Nucleus accumbens (tissue), 56 donors: ENCODE measurements around the gene PDE1C.
A peak's percentile ranks its signal among the peaks of the same experiment; 100 is the strongest.
"Not testable (repeated sequence)": the region's sequence is repeated elsewhere in the genome, so short reads cannot be mapped to it uniquely, and the experiment has no call there.

Experiments
- DNase-seq, 56 donors: peaks; one replicate each; lab custom pipeline; 2025; lab: John Stamatoyannopoulos, UW

The PDE1C gene

DNA sequence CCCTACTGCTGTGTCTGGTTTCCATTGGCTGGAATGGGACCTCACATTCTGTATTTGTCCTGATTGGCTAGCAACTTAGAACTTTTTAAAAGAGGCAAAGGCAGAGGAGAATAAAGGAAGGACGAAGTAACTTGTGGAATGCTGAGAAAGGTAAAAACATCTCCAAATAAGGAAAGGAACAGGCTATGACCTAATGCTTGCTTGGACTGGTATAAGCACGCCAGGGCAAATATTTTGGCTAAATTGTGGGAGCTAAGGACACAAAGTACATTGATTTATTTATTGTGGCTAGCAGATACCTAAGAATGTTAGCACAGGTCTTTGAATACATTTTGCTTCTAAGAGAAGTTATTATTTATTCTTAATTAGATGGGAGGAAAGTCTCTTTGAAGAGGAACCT is 56.7 kb downstream of the PDE1C start:
- not testable (repeated sequence) for DNase-seq

DNA sequence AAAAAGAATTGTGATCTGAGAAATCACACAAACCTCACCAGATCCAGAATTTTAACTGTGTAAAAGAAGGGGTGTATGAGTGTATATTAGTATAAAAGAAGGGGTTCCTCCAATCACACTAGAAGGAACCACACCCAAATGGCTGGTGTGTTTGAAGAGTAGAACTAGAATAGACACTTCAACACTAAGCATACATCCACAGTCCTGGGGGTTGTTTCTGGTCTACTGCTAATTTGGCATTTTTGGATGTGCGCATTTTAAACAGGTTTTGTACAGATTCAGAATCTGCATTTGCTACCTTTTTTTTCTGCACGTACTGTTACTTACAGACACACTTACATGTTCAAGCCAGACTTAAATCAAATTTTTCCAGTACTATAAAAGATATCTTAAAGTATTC is 64.6 kb downstream of the PDE1C start:
- no peak for DNase-seq

DNA sequence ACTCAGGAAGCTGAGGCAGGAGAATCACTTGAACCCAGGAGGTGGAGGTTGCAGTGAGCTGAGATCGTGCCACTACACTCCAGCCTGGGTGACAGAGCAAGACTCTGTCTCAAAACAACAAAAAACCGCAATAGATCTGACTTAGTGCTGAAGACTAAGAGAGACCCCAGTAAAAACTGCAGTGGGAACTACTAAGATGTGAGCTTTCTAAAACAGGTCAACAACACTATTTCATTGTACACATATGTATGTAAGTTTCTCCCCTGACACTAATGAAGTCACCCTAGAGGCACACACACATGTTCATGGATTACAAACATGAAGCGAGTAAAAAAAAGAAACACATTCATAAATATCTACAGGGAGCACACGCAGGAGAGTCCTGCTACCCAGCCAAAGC is 68.3 kb downstream of the PDE1C start:
- DNase-seq: no peak

DNA sequence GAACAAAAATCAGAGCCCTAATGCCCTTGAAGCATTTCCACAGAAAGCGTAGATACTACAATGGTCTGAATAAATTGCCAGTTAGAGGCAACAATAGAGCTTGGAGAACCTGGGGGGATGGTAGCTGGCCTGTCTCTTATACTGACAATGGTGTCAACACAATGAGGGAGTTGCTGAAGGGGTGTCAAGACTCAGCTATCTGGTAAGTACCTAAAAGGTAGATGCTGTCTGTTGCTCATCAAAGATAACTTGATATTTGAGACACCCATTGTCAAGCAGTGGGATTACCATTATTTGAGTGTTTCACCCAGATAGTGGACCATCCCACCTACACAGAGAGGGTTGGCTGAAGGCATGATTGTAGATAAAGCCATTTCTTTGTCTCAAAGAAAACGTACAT is 72.8 kb downstream of the PDE1C start:
- DNase-seq: no peak

- no peak for DNase-seq
Measured at GRCh38 chr7:31995134-31995533, 75.1 kb downstream of the PDE1C start.

DNA sequence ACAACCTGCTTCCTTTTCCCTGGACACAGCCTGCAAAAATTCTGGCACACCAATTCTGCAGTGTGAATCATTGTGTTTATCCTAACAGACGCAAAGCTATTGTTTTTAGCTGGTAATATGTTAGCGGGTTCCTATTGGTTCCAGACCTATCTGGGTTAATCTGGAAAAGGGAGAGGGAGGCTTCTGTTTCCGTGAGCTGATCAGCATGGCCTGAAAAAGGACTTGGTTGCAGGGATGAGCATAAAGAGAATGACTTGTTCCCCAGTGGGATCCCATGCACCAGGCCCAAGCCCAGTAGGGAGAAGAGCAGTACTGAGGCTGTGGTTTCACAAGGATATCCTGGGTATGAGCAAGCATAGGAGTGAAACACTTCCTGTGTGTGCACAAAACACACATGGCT is 78.4 kb downstream of the PDE1C start:
- no peak for DNase-seq

GRCh38 chr7:31991406-31991805 is 78.8 kb downstream of the PDE1C start:
- DNase-seq: no peak

DNA sequence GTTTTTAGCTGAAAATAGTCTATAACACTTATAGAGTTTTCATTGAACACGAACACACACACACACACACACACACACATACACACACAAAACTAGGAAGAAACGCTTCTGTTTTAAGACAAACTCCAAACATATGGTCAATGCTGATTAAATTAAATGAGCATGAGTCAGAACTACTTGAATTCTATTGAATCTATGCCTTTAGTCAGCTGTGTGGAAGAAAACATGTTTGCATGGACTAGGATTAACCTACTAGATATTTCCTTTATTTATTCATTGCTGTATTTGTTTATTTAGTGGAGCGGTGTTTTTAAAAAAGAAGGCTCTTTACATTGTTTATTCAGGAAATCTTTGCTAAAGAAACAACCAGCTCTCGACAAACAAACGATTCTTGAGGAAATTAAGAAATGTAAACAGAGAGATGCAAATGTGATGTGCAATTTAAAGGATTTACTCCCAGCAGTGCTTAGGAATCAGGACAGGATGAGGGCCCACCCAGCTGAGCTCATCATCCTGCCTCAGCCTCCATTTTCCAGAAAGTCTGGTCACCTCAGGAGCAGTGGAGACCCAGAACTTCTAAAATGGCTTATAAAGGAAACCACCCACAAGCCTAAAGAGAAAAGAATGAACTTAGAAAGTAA is 83.2 kb downstream of the PDE1C start:
- no peak for DNase-seq

- DNase-seq: peak in 3 of 56 donors; percentile 2 to 25 (median 24)
Measured at GRCh38 chr7:31982962-31983361, 87.2 kb downstream of the PDE1C start.

- DNase-seq: no peak
Measured at GRCh38 chr7:31981874-31982390, 88.3 kb downstream of the PDE1C start.

DNA sequence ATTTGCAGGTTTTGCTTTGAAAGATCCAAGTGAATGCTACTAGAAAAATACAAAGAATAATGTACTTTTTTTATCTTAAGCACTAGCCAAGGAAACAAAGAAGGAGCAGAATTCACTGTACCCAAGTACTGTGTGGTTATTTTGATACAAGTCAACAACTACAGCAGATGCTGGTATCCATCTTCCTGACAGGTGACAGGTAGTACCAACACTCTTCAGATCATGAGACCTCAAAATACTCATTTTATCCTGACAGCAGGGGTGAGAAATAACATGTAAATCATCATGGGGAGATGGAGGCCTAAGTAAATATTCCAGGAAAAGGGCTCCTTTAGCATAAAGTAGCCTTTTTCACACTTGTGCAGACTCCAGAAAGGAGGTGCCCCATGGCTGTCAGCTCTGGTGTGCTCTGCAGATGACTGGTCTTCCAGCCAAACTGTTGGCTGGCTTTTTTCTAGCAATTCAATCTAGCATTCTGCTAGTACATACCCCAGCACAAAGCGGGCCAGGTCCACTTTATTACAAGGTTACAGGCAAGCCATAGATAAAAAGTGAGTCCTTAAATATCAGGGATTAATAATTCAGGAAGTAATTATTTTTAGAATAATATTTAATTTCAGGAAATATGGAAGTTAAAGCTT is 90.4 kb downstream of the PDE1C start:
- DNase-seq: no peak

GRCh38 chr7:31975546-31975945 is 94.7 kb downstream of the PDE1C start:
- DNase-seq: no peak

DNA sequence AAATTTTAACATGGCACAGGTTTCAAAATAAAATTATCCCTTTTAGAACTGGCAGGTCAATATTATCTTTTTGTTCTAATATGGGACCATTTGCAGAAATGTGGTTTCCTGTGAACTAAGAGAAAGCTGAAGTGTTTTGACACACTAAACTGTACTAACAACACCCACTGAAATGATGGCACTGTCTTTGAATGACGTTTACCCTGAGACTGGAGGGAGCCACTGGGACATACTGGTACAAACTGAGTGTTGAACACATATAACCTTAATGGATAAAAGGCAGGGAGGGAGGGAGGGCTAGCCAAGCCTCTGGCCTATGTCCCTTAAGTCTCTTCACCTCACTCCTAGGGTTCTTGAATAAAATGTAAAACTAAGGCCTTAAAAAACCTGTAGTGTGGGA is 95.9 kb downstream of the PDE1C start:
- no peak for DNase-seq

DNA sequence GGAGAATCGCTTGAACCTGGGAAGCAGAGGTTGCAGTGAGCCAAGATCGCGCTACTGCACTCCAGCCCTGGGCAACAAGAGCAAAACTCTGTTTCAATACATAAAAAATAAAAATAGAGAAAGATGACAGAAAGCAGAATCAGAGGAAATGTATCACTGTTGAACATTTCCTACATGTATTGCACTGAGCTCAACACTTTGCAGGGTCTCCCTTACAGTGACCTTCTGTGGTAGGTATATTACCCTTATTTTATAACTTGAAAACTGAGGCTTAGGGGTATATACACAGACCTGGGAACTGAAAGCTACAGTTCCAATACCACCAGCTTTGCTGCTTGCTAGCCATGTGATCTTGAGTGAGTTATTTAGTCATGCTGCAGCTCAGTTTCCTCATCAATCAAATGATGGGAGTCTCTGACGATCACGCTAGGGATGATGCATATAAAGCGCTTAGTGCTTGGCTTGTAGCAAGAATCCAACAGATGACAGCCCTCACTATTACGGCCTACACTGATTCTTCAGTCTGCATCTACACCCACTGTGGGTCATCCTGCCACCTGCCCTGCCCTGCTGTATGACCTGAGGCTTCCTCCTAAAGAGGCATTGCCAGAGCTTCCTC is 99.0 kb downstream of the PDE1C start:
- no peak for DNase-seq

DNA sequence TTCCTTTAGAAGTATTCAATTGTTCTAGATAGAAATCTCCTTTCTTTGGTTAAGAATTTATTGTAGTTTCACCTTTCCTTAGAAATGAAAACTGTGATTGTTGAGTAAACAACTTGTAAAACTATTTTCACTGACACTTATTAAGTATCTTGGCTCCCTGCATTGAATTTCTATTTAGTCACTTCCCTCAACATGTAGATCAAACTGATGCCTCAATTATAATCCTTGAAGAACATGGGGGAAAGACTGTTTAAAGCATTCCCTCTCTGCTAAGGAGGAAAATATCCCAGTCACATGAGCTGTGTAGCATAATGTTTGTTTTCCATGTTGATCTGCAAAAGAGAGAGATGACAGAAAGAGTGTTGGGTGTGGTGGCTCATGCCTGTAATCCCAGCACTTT is 99.7 kb downstream of the PDE1C start:
- no peak for DNase-seq

DNA sequence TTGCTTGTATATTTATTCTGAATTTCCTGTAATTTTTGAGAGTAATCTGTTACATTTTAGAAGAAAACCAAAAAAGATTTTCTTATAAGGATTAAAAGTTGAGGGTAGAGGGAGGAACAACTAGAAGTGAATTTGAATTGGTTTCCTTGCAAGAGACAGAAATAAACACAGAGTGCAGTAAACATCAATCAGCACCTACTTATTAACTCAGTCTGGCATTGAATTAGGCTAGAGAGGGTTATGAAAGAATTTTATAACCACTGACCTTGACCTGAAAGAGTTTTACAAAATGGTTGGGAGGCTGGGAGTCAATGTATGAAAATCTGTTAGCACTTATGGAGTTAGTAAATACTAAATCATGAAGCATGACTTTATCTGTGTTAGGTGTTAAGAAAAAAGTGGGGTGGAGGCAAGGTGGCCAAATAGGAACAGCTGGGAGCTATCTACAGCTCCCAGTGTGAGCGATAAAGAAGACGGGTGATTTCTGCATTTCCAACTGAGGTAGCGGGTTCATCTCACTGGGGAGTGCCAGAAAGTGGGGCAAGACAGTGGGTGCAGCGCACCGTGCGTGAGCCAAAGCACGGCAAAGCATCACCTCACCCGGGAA is 106.5 kb downstream of the PDE1C start:
- DNase-seq: no peak

- DNase-seq: no peak
Measured at GRCh38 chr7:31962246-31962645, 108.0 kb downstream of the PDE1C start.

GRCh38 chr7:31958226-31958625 is 112.0 kb downstream of the PDE1C start:
- DNase-seq: no peak

- no peak for DNase-seq
Measured at GRCh38 chr7:31957756-31958155, 112.5 kb downstream of the PDE1C start.

GRCh38 chr7:31957090-31957720 is 113.0 kb downstream of the PDE1C start:
- DNase-seq: no peak

DNA sequence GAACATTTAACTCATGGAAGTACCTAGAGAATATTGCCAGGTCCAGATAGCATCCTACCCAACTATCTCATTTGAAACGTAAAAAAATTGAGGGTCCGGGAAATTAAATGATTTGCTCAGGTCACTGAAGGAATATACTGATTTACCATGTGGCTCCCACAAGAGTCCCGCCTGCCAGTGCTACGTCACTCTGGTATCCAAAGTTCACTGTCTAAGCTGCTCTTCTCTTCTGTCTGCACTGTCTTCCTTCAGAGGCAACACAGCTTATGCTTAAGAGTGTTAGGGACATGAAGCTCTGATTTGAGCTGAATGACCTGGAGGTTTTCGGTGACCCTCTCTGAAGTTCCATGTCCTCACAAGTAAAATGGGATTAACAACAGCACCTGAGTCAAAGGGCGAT is 114.6 kb downstream of the PDE1C start:
- DNase-seq: no peak
